Activated T-helper 17 cell treated with anti-CD3 and anti-CD28 coated beads, Interleukin-2, amount 50 U/mL, for 72 hours (primary cell): ENCODE data around the gene DOCK9. TPM values are rescaled to one million over a fixed set of nuclear protein-coding genes. Genes with fewer than 3 reads are reported as not detected.

Experiments used
- ATAC-seq: fragments of 150-1000 bp; cut with Tn5 transposase; replicated peaks from 2 replicates; pipeline ENCODE4 v1.10.0; 2021; ENCODE audit warnings: mild to moderate bottlenecking, moderate library complexity
- H3K27ac Mint-ChIP-seq: one replicate; pipeline ENCODE4 v1.8.0; 2022; ENCODE audit warnings: mixed read lengths
- H3K27me3 Mint-ChIP-seq: one replicate; pipeline ENCODE4 v1.8.0; 2022; ENCODE audit warnings: mixed read lengths
- H3K36me3 Mint-ChIP-seq: one replicate; pipeline ENCODE4 v1.8.0; 2022; ENCODE audit warnings: low read depth, mild to moderate bottlenecking, mixed read lengths
- H3K4me1 Mint-ChIP-seq: one replicate; pipeline ENCODE4 v1.8.0; 2022; ENCODE audit warnings: mixed read lengths
- H3K4me3 Mint-ChIP-seq: one replicate; pipeline ENCODE4 v1.8.0; 2022; ENCODE audit warnings: mild to moderate bottlenecking, mixed read lengths
- H3K9me3 Mint-ChIP-seq: one replicate; pipeline ENCODE4 v1.8.0; 2022; ENCODE audit warnings: mixed read lengths
- total RNA-seq, 2 donors: library from RNA; stranded (reverse); gene quantifications; one replicate each; pipeline ENCODE4 v1.2.3, GENCODE V29; 2022

The DOCK9 gene
- total RNA-seq, 2 donors from 2014 or later = 50.2 to 70.4 TPM

GRCh38 chr13:98975822-98976261 lies 2.0 kb downstream of the DOCK9 start:
- ATAC-seq = no peak
- no peaks in the 10 kb centered on the region for H3K9me3 Mint-ChIP-seq
- no peaks in the 10 kb centered on the region for H3K36me3 Mint-ChIP-seq

GRCh38 chr13:98974053-98974452 lies 3.8 kb downstream of the DOCK9 start:
- ATAC-seq = no peak
- H3K4me3 Mint-ChIP-seq = no peak overlapping the region
- H3K4me1 Mint-ChIP-seq = peaks cover 10% of the 10 kb centered on the region
- no peak overlapping the region for H3K27ac Mint-ChIP-seq
- H3K9me3 Mint-ChIP-seq = no peaks in the 10 kb centered on the region
- no peaks in the 10 kb centered on the region for H3K27me3 Mint-ChIP-seq
- H3K36me3 Mint-ChIP-seq = no peaks in the 10 kb centered on the region

More at GRCh38 chr13:98975822-98976261, 2.0 kb downstream of the DOCK9 start:
- peaks cover 3% of the 10 kb centered on the region for H3K4me1 Mint-ChIP-seq
- H3K27ac Mint-ChIP-seq = no peak overlapping the region
- H3K27me3 Mint-ChIP-seq = no peaks in the 10 kb centered on the region
- H3K4me3 Mint-ChIP-seq = no peak overlapping the region

DNA sequence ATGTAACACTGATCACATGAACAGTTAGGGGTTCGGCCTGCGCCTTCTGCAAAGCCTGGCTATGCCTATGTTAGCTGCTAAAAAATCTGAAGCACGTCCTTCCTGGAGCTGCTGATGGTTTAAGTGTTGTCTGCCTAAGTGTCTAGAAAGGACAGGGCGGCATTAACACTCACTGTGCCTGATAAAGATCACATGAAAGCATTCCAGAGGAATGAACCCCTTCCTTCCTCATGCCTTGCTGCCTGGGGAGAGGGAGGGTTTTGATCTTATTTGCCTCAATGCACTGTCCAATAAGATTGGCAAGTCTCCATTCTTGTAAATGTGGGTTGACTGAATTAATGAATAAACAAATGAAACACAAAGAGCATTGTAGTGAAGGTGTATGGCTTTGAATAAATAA lies 5.2 kb downstream of the DOCK9 start:
- peaks cover 10% of the 10 kb centered on the region for H3K4me1 Mint-ChIP-seq
- ATAC-seq = no peak
- H3K27me3 Mint-ChIP-seq = no peaks in the 10 kb centered on the region
- H3K36me3 Mint-ChIP-seq = no peaks in the 10 kb centered on the region
- H3K27ac Mint-ChIP-seq = no peak overlapping the region
- H3K4me3 Mint-ChIP-seq = no peak overlapping the region
- no peaks in the 10 kb centered on the region for H3K9me3 Mint-ChIP-seq

DNA sequence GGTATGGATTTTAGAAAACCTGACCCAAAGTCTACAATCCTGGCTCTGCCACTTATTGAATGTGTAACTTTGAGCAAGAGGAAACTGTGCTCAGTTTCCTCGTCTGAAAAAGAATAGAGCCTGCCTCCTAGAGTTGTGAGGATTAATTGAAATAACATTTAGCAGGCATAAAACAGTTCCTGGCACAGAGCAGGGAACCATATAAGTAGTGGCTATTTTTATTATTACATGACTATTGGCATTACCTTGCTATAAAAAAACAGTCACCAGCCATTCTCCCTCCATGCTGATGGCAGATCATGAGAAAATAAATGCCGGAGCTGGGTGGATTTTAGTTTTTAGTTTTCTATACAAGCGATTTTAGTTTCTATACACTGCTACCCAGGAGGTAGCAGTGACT lies 5.8 kb downstream of the DOCK9 start:
- no peaks in the 10 kb centered on the region for H3K9me3 Mint-ChIP-seq
- no peak for ATAC-seq
- H3K27me3 Mint-ChIP-seq = no peaks in the 10 kb centered on the region
- H3K27ac Mint-ChIP-seq = no peak overlapping the region
- no peaks in the 10 kb centered on the region for H3K36me3 Mint-ChIP-seq
- peaks cover 10% of the 10 kb centered on the region for H3K4me1 Mint-ChIP-seq
- H3K4me3 Mint-ChIP-seq = no peak overlapping the region

DNA sequence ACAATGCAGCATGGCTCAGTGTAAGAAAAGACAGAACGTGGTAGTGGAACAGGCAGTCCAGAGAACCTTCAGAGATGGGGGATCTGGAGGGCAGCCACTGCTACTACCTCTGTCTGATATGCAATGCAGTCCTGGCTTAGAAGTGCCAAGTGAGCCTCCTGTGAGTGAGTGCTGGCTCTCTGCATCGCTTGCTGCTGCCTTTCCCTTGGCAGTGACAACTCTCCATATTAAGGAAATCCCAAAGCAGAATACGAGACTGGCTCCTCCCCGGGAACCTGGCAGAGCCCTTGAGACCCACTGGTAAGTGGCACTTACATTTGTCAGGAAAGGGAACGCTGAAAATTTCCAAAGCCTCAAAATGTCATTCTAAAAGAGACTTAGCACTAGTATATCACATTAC lies 7.5 kb downstream of the DOCK9 start:
- ATAC-seq = no peak
- H3K36me3 Mint-ChIP-seq = no peaks in the 10 kb centered on the region
- no peak overlapping the region for H3K4me3 Mint-ChIP-seq
- H3K27me3 Mint-ChIP-seq = no peaks in the 10 kb centered on the region
- H3K9me3 Mint-ChIP-seq = no peaks in the 10 kb centered on the region
- peaks cover 10% of the 10 kb centered on the region for H3K4me1 Mint-ChIP-seq
- H3K27ac Mint-ChIP-seq = no peak overlapping the region

- Mint-ChIP-seq H3K4me3 (no peak overlapping the region), H3K27ac (no peak overlapping the region), H3K9me3 (peaks cover 3% of the 10 kb centered on the region), H3K27me3 (no peaks in the 10 kb centered on the region), H3K4me1 (peaks cover 14% of the 10 kb centered on the region), H3K36me3 (no peaks in the 10 kb centered on the region)
- no peak for ATAC-seq
Measured at GRCh38 chr13:98967491-98967890, 10.4 kb downstream of the DOCK9 start.

- Mint-ChIP-seq H3K9me3 (peaks cover 3% of the 10 kb centered on the region), H3K4me1 (peaks cover 15% of the 10 kb centered on the region), H3K4me3 (no peak overlapping the region), H3K36me3 (no peaks in the 10 kb centered on the region), H3K27me3 (no peaks in the 10 kb centered on the region), H3K27ac (peak overlapping the region; percentile 43)
- ATAC-seq = no peak
Measured at GRCh38 chr13:98966019-98966418, 11.8 kb downstream of the DOCK9 start.

DNA sequence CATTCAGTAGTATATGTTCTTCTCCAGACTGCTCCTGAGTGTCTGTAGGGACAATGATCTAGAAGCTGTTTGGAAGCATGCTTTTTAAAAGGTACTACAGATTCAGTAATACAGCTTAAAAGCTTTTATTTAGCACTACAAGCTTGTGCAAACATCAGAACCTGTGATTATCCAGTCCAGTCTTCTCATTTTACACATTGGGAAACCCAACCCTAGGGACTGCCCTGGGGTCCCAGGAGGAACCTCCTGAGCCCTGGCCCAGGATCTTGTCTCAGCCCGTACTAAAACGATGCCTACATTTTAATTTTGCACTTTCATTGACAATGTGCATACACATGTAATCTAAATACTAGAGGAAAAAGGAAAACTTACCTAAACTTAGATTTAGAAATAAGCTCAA lies 12.5 kb downstream of the DOCK9 start:
- H3K27me3 Mint-ChIP-seq = no peaks in the 10 kb centered on the region
- no peak overlapping the region for H3K4me3 Mint-ChIP-seq
- no peaks in the 10 kb centered on the region for H3K36me3 Mint-ChIP-seq
- peaks cover 15% of the 10 kb centered on the region for H3K4me1 Mint-ChIP-seq
- H3K9me3 Mint-ChIP-seq = peaks cover 3% of the 10 kb centered on the region
- H3K27ac Mint-ChIP-seq = peak overlapping the region; percentile 3
- no peak for ATAC-seq

GRCh38 chr13:98963917-98964316 lies 13.9 kb downstream of the DOCK9 start:
- Mint-ChIP-seq H3K4me1 (peaks cover 15% of the 10 kb centered on the region), H3K27ac (no peak overlapping the region), H3K36me3 (no peaks in the 10 kb centered on the region), H3K9me3 (peaks cover 3% of the 10 kb centered on the region), H3K4me3 (no peak overlapping the region), H3K27me3 (no peaks in the 10 kb centered on the region)
- no peak for ATAC-seq

DNA sequence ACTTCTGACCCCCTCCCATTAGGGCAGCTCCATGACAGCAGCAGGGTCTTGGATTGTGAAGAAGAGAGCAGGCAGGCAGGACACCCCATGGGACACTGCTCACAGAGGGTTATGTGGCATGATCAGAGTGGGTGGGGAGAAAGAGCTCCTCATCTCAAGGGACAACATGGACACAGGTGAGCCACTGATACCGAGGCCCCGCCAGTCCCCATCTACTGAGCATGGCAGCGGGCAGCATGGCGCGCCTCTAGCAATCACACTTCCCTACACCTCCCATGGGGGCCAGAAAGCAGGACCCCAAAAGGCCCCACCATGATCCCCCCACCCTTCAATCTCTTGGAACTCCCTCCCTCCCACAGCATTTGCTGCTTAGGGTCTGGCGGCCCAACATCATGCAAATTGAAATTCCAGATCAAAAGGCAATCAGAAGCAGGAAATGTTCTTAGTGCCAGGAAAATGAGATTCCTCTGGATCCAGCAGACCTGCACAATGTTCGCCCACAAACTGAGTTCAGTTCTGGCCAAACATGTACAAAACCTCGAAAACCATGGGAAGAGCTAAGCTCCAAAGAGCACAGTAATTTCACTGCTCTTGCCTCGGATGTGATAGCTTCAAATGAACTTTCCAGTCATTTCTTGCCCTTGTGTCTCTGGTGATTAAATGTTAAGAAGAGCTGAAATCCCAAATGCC lies 14.8 kb downstream of the DOCK9 start:
- peaks cover 15% of the 10 kb centered on the region for H3K4me1 Mint-ChIP-seq
- H3K4me3 Mint-ChIP-seq = no peak overlapping the region
- ATAC-seq = no peak
- no peaks in the 10 kb centered on the region for H3K36me3 Mint-ChIP-seq
- H3K27ac Mint-ChIP-seq = peak overlapping the region; percentile 4
- H3K9me3 Mint-ChIP-seq = peaks cover 3% of the 10 kb centered on the region
- no peaks in the 10 kb centered on the region for H3K27me3 Mint-ChIP-seq

GRCh38 chr13:98961503-98962105 lies 16.3 kb downstream of the DOCK9 start:
- Mint-ChIP-seq H3K27ac (no peak overlapping the region), H3K4me1 (peaks cover 15% of the 10 kb centered on the region), H3K9me3 (peaks cover 3% of the 10 kb centered on the region), H3K4me3 (no peak overlapping the region), H3K27me3 (no peaks in the 10 kb centered on the region), H3K36me3 (no peaks in the 10 kb centered on the region)
- ATAC-seq = no peak

DNA sequence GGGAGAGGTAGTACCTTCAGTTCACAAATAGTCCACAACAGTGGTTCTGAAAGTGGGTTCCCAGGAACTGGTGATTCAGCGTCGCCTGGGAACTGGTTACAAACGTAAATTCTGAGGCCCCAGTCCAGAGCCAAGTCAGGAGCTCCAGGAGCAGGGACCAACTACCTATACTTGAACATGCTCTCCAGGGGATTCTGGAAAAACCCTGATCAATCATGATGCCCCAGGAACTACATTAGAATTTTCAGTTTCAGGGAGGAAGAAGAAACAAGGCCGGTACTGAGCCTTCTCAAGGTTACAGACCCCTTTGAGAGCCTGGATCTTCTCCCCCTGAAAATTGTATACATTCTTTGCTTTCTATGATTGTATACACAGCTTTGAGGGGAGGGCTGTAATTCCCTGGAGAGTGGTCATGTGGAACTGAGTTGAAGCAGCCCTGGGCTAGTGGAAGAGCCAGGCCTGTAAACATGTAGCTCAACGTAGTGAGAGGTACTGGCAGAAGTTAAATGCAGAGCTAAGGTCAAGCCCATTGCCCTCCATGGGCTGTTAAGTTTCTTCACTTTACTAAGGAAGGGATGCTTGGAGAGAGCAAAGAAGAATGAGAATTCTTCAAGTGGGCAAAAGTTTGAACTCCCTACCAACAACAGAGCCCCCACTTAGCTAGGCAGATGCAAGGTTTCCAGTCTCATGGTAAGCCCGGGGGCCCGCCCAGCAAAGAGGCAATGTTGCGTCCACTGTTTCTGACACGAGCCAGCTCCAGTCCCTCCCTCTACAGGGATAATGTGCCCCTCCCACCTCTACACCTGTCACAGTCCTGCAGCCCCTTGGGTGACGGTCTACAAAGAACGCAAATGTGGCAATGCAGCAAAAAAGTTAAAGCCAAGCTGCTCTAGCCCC lies 17.0 kb downstream of the DOCK9 start:
- H3K9me3 Mint-ChIP-seq = peaks cover 3% of the 10 kb centered on the region
- H3K27ac Mint-ChIP-seq = no peak overlapping the region
- ATAC-seq = peak; percentile 42
- H3K36me3 Mint-ChIP-seq = no peaks in the 10 kb centered on the region
- H3K4me3 Mint-ChIP-seq = no peak overlapping the region
- peaks cover 15% of the 10 kb centered on the region for H3K4me1 Mint-ChIP-seq
- no peaks in the 10 kb centered on the region for H3K27me3 Mint-ChIP-seq

GRCh38 chr13:98959786-98960605 lies 17.9 kb downstream of the DOCK9 start:
- no peaks in the 10 kb centered on the region for H3K36me3 Mint-ChIP-seq
- peaks cover 3% of the 10 kb centered on the region for H3K9me3 Mint-ChIP-seq
- no peak overlapping the region for H3K4me3 Mint-ChIP-seq
- ATAC-seq = peak; percentile 37
- H3K27me3 Mint-ChIP-seq = no peaks in the 10 kb centered on the region
- peaks cover 15% of the 10 kb centered on the region for H3K4me1 Mint-ChIP-seq
- H3K27ac Mint-ChIP-seq = peak overlapping the region; percentile 21

DNA sequence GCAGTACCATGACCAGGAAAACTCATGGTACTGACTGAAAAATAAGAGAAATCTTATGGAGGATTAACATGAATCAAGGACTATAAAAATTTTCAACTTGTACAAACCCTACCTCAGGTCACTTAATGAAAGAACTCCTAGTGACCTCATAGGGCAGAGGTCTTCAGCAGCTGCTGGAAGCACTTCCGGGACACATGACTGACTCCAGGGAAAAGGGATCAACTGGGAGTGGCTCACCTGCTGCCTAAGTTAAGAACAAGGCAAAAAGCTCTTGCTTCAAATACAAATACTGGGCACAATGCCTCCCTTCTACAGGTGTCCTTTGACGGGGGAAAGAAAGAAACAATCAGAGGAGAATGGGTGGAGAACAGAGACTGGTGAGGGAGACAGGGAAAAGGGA lies 18.6 kb downstream of the DOCK9 start:
- Mint-ChIP-seq H3K36me3 (peaks cover 6% of the 10 kb centered on the region), H3K9me3 (peaks cover 2% of the 10 kb centered on the region), H3K4me1 (peaks cover 14% of the 10 kb centered on the region), H3K27ac (peak overlapping the region; percentile 21), H3K4me3 (no peak overlapping the region), H3K27me3 (no peaks in the 10 kb centered on the region)
- no peak for ATAC-seq
